AML-193 (cell line): ENCODE results near the gene CCDC187.

ENCODE experiments used
- DNase-seq, 2 experiments: peaks; one replicate each; lab custom pipeline; 2025; lab: John Stamatoyannopoulos, UW

Gene CCDC187

GRCh38 chr9:136206602-136207275 is 97.2 kb downstream of the CCDC187 start:
- DNase-seq = peak; percentile 87 to 90

- no peak for DNase-seq
Measured at GRCh38 chr9:136205707-136205992, 98.2 kb downstream of the CCDC187 start.

- DNase-seq = no peak
Measured at GRCh38 chr9:136204838-136205706, 98.8 kb downstream of the CCDC187 start, which contains the start of gene LHX3. Gene LHX3, minus strand, starts transcription at chr9:136205128. Its CDS starts 116 bp downstream, at chr9:136205012.

DNA sequence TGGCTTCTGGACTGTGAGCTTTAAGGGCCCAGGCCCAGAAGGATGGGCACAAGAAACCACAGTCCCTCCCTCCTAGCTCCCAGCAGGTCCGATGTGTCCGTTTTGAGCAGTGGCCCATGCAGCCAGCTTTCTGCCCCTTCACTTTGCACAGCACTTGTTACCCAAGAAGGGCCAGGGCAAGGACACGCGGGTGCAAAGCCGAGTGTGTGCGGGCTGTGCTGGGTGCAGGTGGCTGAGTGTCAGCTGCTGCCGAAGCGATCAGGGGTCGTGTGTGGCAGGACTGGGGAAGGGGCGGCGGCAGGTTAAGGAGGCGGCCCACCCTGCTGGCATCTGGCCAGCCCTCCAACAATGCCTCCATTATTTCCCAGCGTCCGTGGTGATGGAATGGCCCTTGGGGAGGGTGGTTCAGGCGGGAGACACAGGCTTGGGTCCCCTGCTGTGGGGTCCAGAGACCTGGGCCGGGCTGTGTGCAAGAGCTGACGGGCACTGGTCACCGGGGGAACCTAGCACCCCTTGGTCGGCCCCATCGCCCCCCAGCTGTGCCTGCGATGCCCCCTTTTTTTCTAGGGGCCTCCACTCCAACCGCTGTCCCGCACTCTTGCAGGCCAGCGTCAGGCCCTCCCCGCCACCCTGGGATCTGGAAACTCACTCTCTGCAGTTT is 99.6 kb downstream of the CCDC187 start:
- DNase-seq = no peak

GRCh38 chr9:136203408-136204144 is 100.3 kb downstream of the CCDC187 start:
- no peak for DNase-seq

- DNase-seq = no peak
Measured at GRCh38 chr9:136202454-136203407, 101.2 kb downstream of the CCDC187 start.

- no peak for DNase-seq
Measured at GRCh38 chr9:136201609-136202453, 102.1 kb downstream of the CCDC187 start.

- no peak for DNase-seq
Measured at GRCh38 chr9:136201174-136201573, 102.7 kb downstream of the CCDC187 start.

DNA sequence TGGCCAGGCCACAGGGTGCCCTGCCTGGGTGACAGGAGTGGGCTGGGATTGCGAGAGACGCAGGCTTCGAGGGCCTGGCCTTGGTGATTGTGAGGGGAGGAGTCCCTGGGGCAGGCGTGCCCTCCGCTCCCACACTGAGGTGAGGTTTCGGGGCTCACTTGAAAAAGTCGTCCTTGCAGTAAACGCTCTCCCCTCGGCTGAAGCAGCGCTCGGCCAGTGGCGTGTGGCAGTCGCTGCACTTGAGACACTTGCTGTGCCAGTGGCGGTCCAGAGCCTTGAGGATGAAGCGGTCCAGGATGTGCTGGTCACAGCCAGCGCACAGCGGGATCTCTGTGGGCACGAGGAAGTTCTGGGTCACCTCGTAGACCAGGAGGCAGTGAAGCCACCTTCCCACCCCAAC is 103.5 kb downstream of the CCDC187 start:
- no peak for DNase-seq
